HG02840 (cell line): ENCODE data around the gene FADS1.

ENCODE experiments used
- ATAC-seq: cut with Tn5 transposase; IDR thresholded peaks from one replicate; pipeline ENCODE4 v1.9.1; 2021; ENCODE audit warnings: mild to moderate bottlenecking, moderate library complexity, moderate number of reproducible peaks; ENCODE audit not compliant: unreplicated experiment, low FRiP score

The FADS1 gene

DNA sequence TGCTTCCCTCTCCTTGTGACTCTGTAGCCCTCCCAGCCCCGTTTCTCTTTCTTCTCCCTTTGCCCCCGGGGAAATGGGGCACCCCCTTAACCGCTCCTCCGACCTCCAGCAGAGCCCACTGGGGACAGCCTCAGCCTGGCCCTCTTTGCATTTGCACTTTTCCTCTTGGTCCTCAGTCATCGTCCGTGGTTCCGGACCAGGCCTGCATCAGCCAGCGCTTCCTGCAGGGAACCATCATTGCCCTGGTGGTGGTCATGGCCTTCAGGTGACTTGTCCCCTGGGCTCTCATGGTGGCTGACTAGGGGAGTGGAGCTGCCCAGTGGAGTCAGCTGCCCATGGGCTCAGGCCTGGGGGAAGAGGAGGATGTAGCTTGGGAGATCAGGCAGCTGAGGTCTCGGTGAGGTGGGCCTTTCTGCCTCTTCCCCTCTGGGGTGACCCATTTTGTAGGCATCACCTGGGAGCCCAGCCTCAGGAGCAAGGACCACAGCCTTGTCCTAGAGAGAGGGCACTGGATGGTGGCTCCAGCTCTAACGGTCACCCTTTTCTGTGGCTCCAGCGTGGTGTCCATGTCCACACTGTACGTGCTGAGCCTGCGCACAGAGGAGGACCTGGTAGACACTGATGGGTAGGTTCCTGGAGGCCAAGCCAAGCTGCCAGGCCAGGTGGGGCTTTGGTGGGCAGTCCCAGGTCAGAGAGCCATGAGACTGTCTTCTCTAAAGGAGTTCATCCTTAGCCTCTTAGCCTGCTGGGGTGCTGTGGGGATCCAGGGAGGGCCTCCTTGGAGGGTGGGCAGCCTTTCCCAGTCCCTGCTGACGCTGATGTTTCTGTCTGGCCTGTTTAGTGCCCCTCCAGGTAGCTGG, 36.9 kb downstream of the FADS1 start:
- ATAC-seq = no peak

DNA sequence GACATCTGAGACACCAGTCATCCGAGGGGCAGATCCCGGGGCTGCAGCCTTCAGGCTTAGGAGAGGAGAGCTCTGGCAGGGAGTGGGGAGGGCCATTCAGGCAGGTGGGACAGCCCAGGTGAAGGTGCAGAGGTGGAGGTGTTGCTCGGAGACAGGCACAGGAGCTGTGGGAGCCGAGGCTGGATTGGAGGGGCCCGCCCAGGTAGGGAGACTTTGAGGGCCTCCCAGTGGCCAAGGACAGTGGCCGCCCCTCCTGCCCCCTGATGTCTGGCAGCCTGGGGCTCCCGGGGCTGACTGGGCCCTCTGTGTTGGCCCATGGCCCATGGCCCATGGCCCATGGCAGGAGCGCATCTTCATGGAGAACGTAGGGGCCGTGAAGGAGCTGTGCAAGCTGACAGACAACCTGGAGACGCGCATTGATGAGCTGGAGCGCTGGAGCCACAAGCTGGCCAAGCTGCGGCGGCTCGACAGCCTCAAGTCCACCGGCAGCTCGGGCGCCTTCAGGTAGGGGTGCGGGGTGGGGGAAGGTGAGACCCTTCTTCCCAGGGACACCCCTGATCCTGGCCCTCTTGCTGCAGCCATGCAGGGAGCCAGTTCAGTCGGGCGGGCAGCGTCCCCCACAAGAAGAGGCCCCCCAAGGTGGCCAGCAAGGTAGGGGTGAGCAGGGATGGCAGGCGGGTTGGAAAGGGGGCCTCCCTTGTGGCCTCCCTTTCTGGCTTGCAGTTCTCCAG, 37.7 kb downstream of the FADS1 start:
- ATAC-seq = no peak

DNA sequence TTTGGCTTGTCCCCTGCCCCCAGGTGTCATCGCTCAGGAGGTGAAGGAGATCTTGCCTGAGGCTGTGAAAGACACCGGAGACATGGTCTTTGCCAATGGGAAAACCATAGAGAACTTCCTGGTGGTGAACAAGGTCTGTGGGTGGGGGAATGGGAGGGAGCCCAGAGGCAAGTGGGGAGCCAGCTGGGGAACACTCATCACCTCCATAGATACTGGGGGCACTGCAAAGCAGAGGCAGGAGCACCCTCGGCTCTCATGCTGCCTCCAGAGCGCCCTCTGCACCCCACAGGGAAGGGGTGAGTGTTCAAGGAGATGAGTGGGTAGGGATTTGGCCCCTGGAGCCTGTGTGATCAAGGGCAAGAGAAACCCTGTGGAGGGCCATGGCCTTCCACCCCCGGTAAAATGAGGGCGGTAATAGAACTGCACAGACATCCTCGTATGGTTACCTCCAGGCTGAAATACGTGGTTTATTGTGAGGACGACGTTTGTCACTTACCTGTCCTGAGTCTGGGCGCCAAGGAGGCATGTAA, 38.4 kb downstream of the FADS1 start:
- ATAC-seq = no peak

DNA sequence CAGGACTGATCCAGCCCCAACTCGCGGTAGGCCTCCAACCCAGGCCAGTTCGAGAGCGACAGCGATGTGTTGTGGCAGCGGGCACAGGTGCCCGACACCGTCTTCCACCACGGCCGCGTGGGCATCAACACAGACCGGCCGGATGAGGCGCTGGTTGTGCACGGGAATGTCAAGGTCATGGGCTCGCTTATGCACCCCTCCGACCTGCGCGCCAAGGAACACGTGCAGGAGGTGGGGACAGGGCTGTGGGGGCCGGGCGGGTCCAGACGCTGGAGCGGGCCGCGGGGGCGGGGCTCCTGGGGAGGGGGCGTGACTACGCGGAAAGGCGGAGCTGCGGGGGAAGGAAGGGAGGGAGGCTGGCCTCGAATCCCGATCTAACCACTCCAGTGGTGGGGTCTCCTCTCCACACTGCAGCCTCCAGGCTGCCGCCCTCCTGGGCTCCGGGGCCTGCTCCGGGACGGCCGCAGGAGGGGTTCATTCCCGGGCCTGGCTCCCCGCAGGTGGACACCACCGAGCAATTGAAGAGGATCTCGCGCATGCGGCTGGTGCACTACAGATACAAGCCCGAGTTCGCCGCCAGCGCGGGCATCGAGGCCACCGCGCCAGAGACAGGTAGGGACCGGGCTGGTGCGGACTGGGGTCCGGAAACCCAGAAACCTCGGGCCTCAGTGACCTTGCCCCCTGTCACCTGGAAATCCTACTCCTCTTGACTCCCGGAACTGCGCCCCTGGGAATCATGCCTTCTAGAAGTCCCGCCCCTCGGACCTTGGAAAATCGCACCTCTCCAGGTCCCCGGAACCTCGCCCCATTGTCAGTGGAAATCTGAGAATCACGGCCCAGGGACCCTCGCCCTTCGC, 39.3 kb downstream of the FADS1 start:
- ATAC-seq = no peak

DNA sequence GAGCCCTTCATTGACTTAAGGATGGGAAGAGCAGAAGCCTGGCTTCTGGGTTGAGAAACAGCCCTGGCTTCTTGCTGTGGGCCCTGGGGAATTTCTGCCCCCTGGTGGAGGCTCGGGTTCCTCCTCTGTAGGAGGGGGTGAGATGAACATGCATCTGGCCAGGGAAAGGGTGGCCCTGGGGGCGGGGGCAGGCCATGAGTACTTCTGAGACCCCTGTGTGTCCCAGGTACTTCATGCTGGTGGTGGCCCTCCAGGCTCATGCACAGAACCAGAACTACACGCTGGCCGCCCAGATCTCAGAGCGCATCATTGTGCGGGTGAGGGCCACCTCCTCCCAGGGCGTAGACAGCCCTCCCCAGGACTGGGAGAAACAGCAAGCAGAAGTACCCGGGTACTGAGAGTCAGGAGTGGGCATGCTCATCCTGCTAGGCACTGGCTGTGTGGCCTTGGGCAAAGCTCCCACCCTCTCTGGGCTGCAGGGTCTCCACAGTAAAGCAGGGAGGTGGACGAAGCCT, 40.2 kb downstream of the FADS1 start:
- no peak for ATAC-seq

DNA sequence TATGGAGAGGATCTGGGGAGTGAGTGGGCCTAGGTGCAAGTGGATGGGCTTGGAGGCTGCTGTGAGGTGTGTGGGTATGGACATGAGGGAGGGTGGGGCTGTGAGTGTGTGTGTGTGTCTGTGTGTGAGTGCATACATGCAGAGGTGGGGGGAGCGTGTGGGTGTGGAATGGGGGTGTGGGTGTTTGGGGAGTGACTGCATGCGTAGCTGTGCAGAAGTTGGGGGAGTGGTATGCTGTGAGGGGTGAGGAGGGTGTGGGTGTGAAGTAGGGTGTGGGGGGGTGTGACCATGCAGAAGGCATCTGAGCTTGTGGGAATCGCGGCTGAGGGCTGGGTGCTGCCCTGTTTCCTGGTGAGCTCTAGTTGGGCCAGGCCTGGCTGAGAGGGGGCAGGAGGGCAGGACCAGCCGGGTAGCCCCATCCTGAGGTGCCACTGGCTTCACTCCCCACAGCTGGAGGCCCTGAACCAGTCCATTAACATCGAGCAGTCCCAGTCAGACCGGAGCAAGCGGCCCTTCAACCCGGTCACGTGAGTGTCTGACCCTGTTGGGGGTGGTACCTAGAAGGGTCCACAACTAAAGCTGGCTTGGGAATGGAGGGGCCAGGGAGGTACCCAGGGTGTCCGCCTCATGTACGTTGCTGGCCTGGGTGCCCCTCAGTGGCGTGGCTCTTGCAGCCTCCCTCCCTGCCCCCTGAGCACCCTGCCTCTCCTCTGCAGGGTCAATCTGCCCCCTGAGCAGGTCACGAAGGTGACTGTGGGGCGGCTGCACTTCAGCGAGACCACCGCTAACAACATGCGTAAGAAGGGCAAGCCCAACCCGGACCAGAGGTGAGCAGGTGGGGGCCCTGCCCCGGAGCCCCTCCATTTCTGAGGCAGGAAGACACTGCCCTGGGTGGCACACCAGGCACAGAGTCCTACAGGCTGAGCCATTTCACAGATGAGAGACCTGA, 40.9 kb downstream of the FADS1 start:
- ATAC-seq = no peak

DNA sequence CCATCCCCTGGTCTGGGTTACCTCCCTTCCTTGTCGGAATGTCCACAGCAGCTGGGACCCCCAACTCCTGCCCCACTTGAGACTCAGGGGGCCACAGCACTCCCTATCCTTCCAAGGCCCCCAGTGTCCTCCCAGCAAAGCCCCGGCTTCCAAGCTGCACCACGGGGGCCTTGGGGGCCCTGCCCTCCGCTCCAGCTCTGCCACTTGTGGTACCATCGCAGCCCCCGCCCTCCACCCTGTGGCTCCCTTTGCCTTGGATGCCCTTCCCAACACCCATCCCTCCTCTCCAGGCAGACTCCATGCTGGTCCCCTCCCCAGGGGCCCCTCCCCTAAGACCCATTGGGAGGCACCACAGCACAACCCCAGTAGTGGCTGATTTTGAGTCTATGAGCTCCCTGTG, 41.7 kb downstream of the FADS1 start:
- ATAC-seq = no peak

DNA sequence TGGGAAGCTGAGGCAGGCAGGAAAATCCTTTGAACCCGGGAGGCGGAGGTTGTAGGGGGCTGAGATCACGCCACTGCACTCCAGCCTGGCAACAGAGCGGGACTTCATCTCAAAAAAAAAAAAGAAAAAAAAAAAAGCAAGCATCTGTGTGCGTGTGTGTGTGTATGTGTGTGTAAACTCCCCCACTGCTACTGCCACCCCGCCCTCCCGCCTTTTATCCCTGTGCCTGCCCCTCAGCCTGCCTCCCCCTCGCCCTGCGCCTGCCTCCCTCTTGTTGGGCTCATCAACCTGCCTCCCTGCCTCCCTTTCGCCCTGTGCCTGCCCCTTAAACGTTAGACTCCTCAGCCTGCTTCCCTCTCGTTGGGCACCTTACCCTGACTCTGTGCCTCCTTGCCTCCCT, 42.4 kb downstream of the FADS1 start:
- ATAC-seq = no peak

DNA sequence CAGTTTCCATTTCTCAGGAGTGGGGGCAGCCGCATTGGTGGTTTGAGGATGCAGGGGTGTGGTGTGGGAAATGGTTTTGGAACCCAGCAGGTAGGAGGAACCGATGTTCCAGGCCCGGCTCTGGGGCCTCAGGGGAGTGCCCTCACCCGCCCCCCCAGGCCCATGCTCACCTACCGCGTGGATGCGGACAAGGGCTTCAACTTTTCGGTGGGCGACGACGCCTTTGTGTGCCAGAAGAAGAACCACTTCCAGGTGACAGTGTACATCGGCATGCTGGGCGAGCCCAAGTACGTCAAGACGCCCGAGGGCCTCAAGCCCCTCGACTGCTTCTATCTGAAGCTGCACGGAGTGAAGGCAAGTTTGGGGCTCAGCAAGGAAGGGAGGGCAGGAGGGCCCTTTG, 43.0 kb downstream of the FADS1 start:
- ATAC-seq = no peak

DNA sequence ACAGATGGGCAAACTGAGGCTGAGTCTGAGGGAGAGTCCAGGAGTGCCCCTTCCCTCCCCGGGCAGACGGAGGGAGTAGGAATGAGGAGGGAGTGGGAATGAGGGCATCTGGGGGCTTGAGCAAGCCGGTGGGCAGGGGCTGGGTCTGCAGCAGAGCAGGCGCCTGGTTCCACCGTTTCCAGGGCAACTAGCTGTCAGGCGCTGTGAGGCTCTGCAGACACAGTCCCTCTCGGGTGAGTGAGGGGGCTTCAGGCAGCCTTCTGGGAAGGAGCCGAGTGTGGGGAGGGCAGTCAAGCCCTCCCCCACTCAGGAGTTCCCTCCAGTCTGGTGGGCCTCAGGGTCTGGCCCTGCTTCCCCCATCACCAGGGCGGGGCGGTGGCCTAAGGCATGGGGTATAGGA, 43.4 kb downstream of the FADS1 start:
- no peak for ATAC-seq

DNA sequence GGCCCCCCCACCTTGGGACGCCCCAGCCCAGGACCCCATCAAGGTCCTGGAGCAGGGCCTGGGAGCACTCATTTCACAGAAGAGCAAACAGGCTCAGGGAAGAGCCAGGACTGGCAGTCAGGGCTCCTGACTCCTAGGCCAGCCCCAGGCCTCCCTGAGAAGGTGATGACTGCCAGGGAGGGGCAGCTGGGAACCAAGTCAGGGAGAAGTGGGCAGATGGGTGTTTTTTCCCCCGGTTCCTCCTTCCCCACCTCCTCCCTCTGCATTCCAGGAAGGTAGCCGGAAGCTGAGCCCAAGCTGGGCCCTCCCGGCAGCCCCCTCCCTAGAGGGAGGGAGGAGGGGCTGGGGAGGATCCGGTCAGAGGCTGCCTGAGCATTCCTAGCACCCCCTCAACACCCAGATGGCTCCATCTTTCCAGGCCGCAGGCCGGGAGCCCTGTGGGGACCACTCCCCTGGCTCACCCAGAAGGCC, 44.8 kb downstream of the FADS1 start:
- ATAC-seq = no peak

DNA sequence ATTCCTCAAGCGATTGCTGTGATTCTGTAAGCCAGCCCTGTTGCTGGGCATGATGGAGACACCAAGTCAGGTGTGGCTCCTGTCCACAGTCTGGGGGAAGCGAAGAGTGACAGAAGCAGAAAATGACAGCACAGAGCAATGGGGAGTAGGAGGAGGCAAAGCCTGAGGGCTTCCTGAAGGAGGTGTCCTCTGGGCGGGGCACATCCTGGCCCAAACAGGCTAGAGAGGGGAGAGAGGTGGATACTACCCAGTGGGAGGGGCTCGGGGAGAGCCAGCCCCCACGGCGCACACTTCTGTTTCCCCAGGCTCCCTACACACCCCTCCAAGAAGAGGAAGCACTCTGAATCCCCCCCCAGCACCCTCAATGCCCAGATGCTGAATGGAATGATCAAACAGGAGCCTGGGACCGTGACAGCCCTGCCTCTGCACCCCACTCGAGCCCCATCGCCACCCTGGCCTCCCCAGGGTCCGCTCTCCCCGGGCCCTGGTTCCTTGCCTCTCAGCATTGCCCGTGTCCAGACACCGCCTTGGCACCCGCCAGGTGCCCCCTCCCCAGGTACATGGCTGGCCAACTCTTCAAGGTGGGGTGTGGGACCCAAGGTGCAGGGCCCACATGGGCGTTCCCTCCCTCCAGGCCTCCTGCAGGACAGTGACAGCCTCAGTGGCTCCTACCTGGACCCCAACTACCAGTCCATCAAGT, 45.5 kb downstream of the FADS1 start:
- no peak for ATAC-seq

DNA sequence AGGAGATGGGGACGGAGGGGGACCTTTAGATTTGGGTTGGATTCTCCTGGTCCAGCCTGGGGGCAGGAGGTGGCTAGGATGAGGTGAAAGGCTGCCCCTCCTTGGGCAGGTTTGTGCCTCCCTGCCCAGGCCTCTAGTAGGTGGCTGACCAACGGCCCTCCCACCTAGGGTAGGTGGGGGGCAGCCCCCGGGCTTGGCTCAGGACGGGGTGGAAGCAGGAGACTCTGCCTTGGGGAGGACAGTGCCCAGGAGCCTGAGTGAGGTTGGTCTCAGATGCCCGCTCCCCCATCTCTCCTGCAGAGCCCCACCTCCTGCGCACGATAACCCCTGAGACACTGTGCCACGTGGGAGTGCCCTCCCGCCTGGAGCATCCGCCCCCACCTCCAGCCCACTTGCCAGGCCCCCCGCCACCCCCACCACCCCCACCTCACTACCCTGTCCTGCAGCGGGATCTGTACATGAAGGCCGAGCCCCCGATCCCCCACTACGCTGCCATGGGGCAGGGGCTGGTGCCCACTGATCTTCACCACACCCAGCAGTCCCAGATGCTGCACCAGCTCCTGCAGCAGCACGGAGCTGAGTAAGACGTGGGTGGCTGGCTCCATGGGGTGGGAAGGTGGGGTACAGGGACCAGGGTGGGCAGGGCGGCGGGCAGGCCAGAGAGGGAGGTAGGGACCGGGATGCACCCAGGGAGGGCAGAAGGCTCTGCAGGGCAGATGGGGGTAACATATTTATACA, 46.7 kb downstream of the FADS1 start:
- no peak for ATAC-seq

DNA sequence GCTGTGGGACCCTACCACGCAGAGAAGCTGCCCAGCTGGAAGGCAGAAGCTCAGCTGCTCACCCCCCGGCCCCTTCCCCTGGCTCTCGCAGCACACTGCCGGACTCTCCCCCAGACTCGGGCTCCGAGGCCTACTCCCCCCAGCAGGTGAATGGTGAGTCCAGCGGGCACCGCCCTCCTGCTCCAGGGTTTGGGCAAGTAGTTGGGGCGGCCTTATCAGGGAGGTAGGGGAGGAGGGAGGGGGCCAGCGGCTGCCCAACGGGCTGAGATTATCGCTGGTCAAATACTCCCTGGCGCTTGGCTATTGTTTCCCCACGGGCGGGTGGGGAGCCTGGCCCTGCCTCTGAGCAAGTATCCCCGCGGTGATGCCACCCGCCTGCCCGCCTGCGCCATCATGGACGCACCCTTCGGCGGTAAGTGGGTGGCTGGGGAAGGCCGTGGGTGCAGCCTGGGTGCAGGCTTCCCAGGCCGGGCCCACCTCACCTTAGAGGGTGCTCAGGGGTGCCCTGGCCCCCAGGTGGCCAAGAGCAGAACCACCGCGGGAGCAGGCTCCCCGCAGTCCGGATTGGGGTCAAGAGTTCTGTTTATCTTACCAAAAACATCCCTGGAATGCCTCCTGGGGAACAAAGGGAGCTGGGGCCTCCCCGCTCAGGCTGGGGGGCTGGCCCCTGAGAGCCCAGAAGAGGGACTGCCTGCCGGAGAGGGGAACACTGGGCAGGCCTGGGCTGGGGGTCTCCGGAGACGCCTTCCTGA, 47.5 kb downstream of the FADS1 start:
- no peak for ATAC-seq

DNA sequence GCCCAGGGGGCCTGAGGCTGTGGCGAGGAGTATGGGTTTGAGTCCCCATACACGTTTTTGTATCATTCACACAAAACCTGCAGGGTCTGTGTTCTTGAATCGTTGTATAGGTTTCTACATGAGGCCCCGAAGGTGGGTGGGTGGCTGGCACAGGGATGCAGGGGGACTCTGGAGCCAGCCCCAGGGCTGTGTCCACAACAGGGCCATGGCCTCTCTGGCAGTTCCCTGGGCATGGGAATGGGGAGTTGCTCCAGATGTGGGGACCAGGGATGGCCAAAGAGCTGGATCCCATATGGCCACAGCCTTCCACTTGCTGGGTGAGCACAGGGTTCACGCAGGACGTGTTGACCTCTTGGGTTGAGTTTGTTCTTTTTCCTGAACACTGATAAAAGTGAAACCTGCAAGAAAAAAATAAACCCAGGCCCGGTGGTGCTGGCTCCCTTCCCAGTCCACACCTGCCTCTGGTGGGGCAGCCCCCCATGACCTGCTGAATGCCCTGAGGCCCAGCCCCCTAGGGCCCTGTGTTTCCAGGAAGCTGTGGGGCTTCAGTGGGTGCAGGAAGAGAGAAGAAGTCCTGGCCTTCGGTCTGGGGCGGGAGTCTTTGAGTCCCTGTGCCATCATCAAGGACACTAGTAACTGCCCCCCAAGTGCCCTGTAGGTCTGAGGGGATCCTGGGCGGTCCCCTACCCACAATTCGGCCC, 48.3 kb downstream of the FADS1 start:
- ATAC-seq = no peak

DNA sequence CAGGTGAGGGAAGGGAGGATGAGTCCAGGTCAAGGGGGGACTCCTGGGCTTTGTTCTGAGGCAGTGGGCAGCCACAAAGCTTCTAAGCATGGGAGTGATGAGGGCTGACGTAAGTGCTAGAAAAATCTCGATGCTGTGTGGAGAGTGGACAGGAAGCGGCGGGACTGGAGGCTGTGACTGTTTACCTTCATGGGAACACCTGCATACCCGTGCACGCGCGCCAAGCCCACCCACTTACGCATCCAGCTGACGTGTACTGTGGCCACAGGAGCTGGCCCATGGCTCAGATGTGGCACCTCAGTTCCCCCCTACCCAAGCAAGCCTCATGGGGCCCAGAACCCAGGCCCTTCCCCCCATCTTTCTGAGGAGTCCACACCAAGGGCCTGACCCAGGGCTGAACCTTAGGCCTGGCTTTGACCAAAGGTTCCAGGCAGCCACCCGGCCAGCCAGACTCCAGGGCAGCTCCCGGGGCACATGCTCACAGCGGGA, 50.4 kb downstream of the FADS1 start:
- no peak for ATAC-seq
